Motor neuron (in vitro differentiated cells): Measurements from ENCODE around the gene TMEM95. TPM values are rescaled to one million over a fixed set of nuclear protein-coding genes. Genes with fewer than 3 reads are reported as not detected.

Source experiments
- total RNA-seq, 8 experiments: library from RNA; unstranded; fragments of 300-600 nt; gene quantifications; 2 replicates each; pipeline versions ENCODE4 v1.2.3 to v1.2.4, GENCODE V29; 2022

Gene TMEM95
- total RNA-seq, 8 experiments from 2014 or later = 0.11 to 0.57 (median 0.32) TPM; not detected in 2

Other genes starting within 250 kb of the TMEM95 start
- gene ASGR2, start 240.3 kb upstream of the TMEM95 start, total RNA-seq = under 1 TPM in 3 of 8 experiments, not detected in 5; 0.11 to 0.51 (median 0.49) TPM
- 10 to 100 TPM in 4 of 8 experiments, 1 to 10 TPM in 4; 1.4 to 26.7 (median 10.1) TPM for gene ASGR1, start 175.8 kb upstream of the TMEM95 start, total RNA-seq
- 10 to 100 TPM in 7 of 8 experiments, 1 to 10 TPM in 1; 5.6 to 91.4 (median 42.6) TPM for gene DLG4, start 135.3 kb upstream of the TMEM95 start, total RNA-seq
- gene ACADVL, start 135.2 kb upstream of the TMEM95 start, total RNA-seq = 100 to 1,000 TPM in 7 of 8 experiments, 10 to 100 TPM in 1; 77.7 to 513 (median 215) TPM
- 10 to 100 TPM; 31.3 to 63.1 (median 40.6) TPM for gene DVL2, start 120.6 kb upstream of the TMEM95 start, total RNA-seq
- gene PHF23, start 115.7 kb upstream of the TMEM95 start, total RNA-seq = 10 to 100 TPM; 25.2 to 63.1 (median 49.4) TPM
- 100 to 1,000 TPM; 336 to 734 (median 573) TPM for gene GABARAP, start 112.7 kb upstream of the TMEM95 start, total RNA-seq
- gene CTDNEP1, start 103.4 kb upstream of the TMEM95 start, total RNA-seq = 10 to 100 TPM; 36.5 to 94.1 (median 56.7) TPM
- gene ELP5, start 102.9 kb upstream of the TMEM95 start, total RNA-seq = 10 to 100 TPM; 30.5 to 62.7 (median 51.5) TPM
- 1 to 10 TPM in 4 of 8 experiments, under 1 TPM in 4; 0.32 to 3.7 (median 0.99) TPM for gene CLDN7, start 92.7 kb upstream of the TMEM95 start, total RNA-seq
- gene SLC2A4, start 73.4 kb upstream of the TMEM95 start, total RNA-seq = 1 to 10 TPM in 1 of 8 experiments, under 1 TPM in 7; 0.20 to 1.4 (median 0.38) TPM
- gene YBX2, start 60.5 kb upstream of the TMEM95 start, total RNA-seq = 1 to 10 TPM in 3 of 8 experiments, under 1 TPM in 5; 0.09 to 2.4 (median 0.51) TPM
- gene EIF5A, start 47.5 kb upstream of the TMEM95 start, total RNA-seq = 100 to 1,000 TPM; 104 to 785 (median 231) TPM
- gene GPS2, start 39.8 kb upstream of the TMEM95 start, total RNA-seq = 10 to 100 TPM; 35.1 to 61.1 (median 52.0) TPM
- gene NEURL4, start 25.8 kb upstream of the TMEM95 start, total RNA-seq = 10 to 100 TPM; 11.4 to 44.6 (median 27.1) TPM
- gene ACAP1, start 18.6 kb upstream of the TMEM95 start, total RNA-seq = 10 to 100 TPM in 6 of 8 experiments, 1 to 10 TPM in 2; 4.9 to 36.4 (median 11.4) TPM
- gene KCTD11, start 3.0 kb upstream of the TMEM95 start, total RNA-seq = 10 to 100 TPM in 1 of 8 experiments, 1 to 10 TPM in 7; 4.0 to 14.5 (median 6.1) TPM
- gene TNK1, start 25.9 kb downstream of the TMEM95 start, total RNA-seq = 1 to 10 TPM; 1.3 to 8.6 (median 2.4) TPM
- 10 to 100 TPM in 4 of 8 experiments, 1 to 10 TPM in 4; 3.8 to 24.8 (median 12.4) TPM for gene PLSCR3, start 39.4 kb downstream of the TMEM95 start, total RNA-seq
- 100 to 1,000 TPM in 7 of 8 experiments, 10 to 100 TPM in 1; 50.7 to 141 (median 111) TPM for gene TMEM256, start 48.9 kb downstream of the TMEM95 start, total RNA-seq
- 10 to 100 TPM in 7 of 8 experiments, 1 to 10 TPM in 1; 3.7 to 27.8 (median 18.1) TPM for gene NLGN2, start 52.7 kb downstream of the TMEM95 start, total RNA-seq
- under 1 TPM in 1 of 8 experiments, not detected in 7; 1.00 TPM for gene SPEM1, start 65.2 kb downstream of the TMEM95 start, total RNA-seq
- under 1 TPM in 3 of 8 experiments, not detected in 5; 0.24 to 0.43 (median 0.40) TPM for gene SPEM2, start 70.5 kb downstream of the TMEM95 start, total RNA-seq
- 1 to 10 TPM in 1 of 8 experiments, under 1 TPM in 5, not detected in 2; 0.13 to 1.0 (median 0.32) TPM for gene SPEM3, start 73.7 kb downstream of the TMEM95 start, total RNA-seq
- gene TMEM102, start 80.3 kb downstream of the TMEM95 start, total RNA-seq = 1 to 10 TPM in 6 of 8 experiments, under 1 TPM in 2; 0.33 to 5.4 (median 1.7) TPM
- 10 to 100 TPM in 4 of 8 experiments, 1 to 10 TPM in 2, under 1 TPM in 2; 0.61 to 17.4 (median 7.1) TPM for gene FGF11, start 84.4 kb downstream of the TMEM95 start, total RNA-seq
- 10 to 100 TPM in 1 of 8 experiments, 1 to 10 TPM in 7; 2.2 to 13.0 (median 8.0) TPM for gene CHRNB1, start 89.9 kb downstream of the TMEM95 start, total RNA-seq
- gene ZBTB4, start 124.5 kb downstream of the TMEM95 start, total RNA-seq = 10 to 100 TPM in 7 of 8 experiments, 1 to 10 TPM in 1; 9.8 to 36.2 (median 13.4) TPM
- 1 to 10 TPM in 4 of 8 experiments, under 1 TPM in 4; 0.49 to 1.9 (median 0.86) TPM for gene SLC35G6, start 126.3 kb downstream of the TMEM95 start, total RNA-seq
- gene POLR2A, start 129.2 kb downstream of the TMEM95 start, total RNA-seq = 100 to 1,000 TPM in 2 of 8 experiments, 10 to 100 TPM in 6; 26.0 to 137 (median 43.8) TPM
- 1 to 10 TPM in 3 of 8 experiments, under 1 TPM in 4, not detected in 1; 0.22 to 2.9 (median 0.93) TPM for gene TNFSF12, start 193.9 kb downstream of the TMEM95 start, total RNA-seq
- 1 to 10 TPM; 1.2 to 8.1 (median 2.0) TPM for gene TNFSF13, start 203.6 kb downstream of the TMEM95 start, total RNA-seq
- 10 to 100 TPM; 37.9 to 75.0 (median 50.2) TPM for gene SENP3, start 206.8 kb downstream of the TMEM95 start, total RNA-seq
- gene CD68, start 224.5 kb downstream of the TMEM95 start, total RNA-seq = 10 to 100 TPM in 1 of 8 experiments, 1 to 10 TPM in 4, under 1 TPM in 3; 0.58 to 15.7 (median 2.5) TPM
- 100 to 1,000 TPM in 1 of 8 experiments, 10 to 100 TPM in 7; 36.6 to 109 (median 71.4) TPM for gene MPDU1, start 228.7 kb downstream of the TMEM95 start, total RNA-seq
- 1 to 10 TPM; 1.4 to 3.9 (median 2.2) TPM for gene SOX15, start 234.9 kb downstream of the TMEM95 start, total RNA-seq